CD8-positive, alpha-beta memory T cell (primary cell): ENCODE measurements around the gene HCAR1. TPM values are rescaled to one million over a fixed set of nuclear protein-coding genes. Genes with fewer than 3 reads are reported as not detected.
"Not testable (repeated sequence)": the region's sequence is repeated elsewhere in the genome, so short reads cannot be mapped to it uniquely, and the experiment has no call there.

ENCODE experiments used
- CTCF ChIA-PET: fragments of 350-600 bp; sonication (Branson Sonifier 250); formaldehyde crosslinking; loops from one replicate; lab custom pipeline; 2021; ENCODE audit warnings: antibody characterized with exemption; lab: Charles Lee
- POLR2A ChIA-PET: fragments of 350-600 bp; sonication (Branson Sonifier 250); formaldehyde crosslinking; loops from one replicate; lab custom pipeline; 2021; ENCODE audit warnings: antibody characterized with exemption; lab: Charles Lee
- DNase-seq, 5 donors: peaks; one replicate each; pipeline versions ENCODE4 v3.0.0 to v3.0.0-alpha.2; 2020 to 2022; ENCODE audit warnings: mixed read lengths in 1 of 5
- H3K27ac ChIP-seq: one replicate; pipeline ENCODE4 v1.7.0; 2013; ENCODE audit warnings: low read depth, mild to moderate bottlenecking, low read length, moderate library complexity
- H3K27me3 ChIP-seq: 2 replicates; pipeline ENCODE4 v1.7.0; 2013; ENCODE audit warnings: low read length, mild to moderate bottlenecking; ENCODE audit not compliant: insufficient read depth, poor library complexity, severe bottlenecking
- H3K36me3 ChIP-seq: 2 replicates; pipeline ENCODE4 v1.7.0; 2013; ENCODE audit warnings: mild to moderate bottlenecking, low read length, moderate library complexity; ENCODE audit not compliant: insufficient read depth
- H3K4me1 ChIP-seq: 2 replicates; pipeline ENCODE4 v1.7.0; 2013; ENCODE audit warnings: mild to moderate bottlenecking, low read length, moderate library complexity; ENCODE audit not compliant: insufficient read depth
- H3K4me3 ChIP-seq: 2 replicates; pipeline ENCODE4 v1.7.0; 2013; ENCODE audit warnings: mild to moderate bottlenecking, low read length
- H3K9me3 ChIP-seq: 2 replicates; pipeline ENCODE4 v1.7.0; 2013; ENCODE audit warnings: mild to moderate bottlenecking, low read length
- H3K27ac Mint-ChIP-seq, 8 donors: one replicate each; pipeline ENCODE4 v1.8.0; 2020 to 2021; ENCODE audit warnings: mixed read lengths in 8 of 8, mild to moderate bottlenecking in 6 of 8, inconsistent platforms in 3 of 8, moderate library complexity in 3 of 8
- H3K27me3 Mint-ChIP-seq, 2 donors: one replicate each; pipeline ENCODE4 v1.8.0; 2020 to 2021; ENCODE audit warnings: mixed read lengths in 2 of 2, mild to moderate bottlenecking in 1 of 2, moderate library complexity in 1 of 2
- H3K36me3 Mint-ChIP-seq, 3 donors: one replicate each; pipeline ENCODE4 v1.8.0; 2020 to 2021; ENCODE audit warnings: mixed read lengths in 3 of 3, inconsistent platforms in 1 of 3, mild to moderate bottlenecking in 1 of 3
- H3K4me1 Mint-ChIP-seq, 3 donors: one replicate each; pipeline ENCODE4 v1.8.0; 2020 to 2021; ENCODE audit warnings: mixed read lengths in 3 of 3, inconsistent platforms in 1 of 3, mild to moderate bottlenecking in 1 of 3
- H3K4me3 Mint-ChIP-seq, 7 donors: one replicate each; pipeline ENCODE4 v1.8.0; 2020 to 2021; ENCODE audit warnings: mixed read lengths in 7 of 7, mild to moderate bottlenecking in 6 of 7, moderate library complexity in 4 of 7, inconsistent platforms in 2 of 7
- H3K9me3 Mint-ChIP-seq, 5 donors: one replicate each; pipeline ENCODE4 v1.8.0; 2020 to 2022; ENCODE audit warnings: mixed read lengths in 5 of 5, mild to moderate bottlenecking in 3 of 5, moderate library complexity in 2 of 5, inconsistent platforms in 1 of 5
- polyA plus RNA-seq: library from polyadenylated mRNA; unstranded; fragments of 300-500 nt; fragmentation: Illumina TruSeq; gene quantifications from one replicate; pipeline ENCODE4 v1.2.3, GENCODE V29; 2021
- total RNA-seq, 2 experiments: library from RNA; stranded (reverse); gene quantifications; one replicate each; pipeline ENCODE4 v1.2.3, GENCODE V29; 2021

Gene HCAR1
- total and polyA plus RNA-seq, 3 experiments from 2014 or later, result 0.13 to 0.16 TPM; not detected in 1

DNA sequence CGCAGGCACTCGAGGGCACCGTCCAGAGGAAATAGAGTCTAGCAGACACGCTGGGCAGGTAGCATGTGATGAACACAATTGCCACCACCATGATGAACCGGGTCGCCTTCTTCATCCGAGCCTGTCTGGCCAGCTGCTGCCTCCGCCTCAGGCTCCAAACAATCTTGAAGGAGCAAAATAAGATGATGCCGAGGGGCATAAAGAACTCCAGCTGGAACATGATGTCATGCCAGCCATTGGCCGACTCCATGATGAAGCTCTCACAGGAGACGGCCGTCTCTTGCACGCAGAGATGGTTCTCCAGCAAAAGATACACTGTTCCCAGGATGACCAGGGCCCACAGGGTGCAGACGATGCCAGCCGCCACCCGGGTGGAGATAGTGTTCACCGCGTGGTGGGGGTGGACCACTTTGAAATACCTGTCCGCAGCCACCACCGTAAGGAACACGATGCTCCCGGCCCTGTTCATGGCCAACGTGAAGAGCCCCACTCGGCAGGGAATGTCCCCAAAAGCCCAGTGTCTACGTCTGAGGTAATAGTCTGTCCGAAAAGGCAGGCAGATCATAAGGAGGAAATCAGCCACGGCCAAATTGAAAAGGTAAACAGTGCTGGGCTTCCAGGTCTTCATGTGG is 945 bp downstream of the HCAR1 start:
- Histone ChIP-seq H3K4me1 (peaks cover 12% of the 10 kb centered on the region), H3K9me3 (no peaks in the 10 kb centered on the region), H3K27ac (no peak overlapping the region), H3K36me3 (no peaks in the 10 kb centered on the region), H3K27me3 (no peaks in the 10 kb centered on the region), H3K4me3 (no peak overlapping the region)
- Mint-ChIP-seq H3K4me1 (peaks cover 2 to 16% (median 13%) of the 10 kb centered on the region in 3 donors), H3K27ac (no peak overlapping the region), H3K36me3 (peaks cover 0 to 9% (median 0%) of the 10 kb centered on the region in 3 donors), H3K9me3 (no peaks in the 10 kb centered on the region), H3K27me3 (peaks cover 17 to 34% of the 10 kb centered on the region in 2 donors), H3K4me3 (no peak overlapping the region)
- ChIA-PET POLR2A (no interaction called here), CTCF (no interaction called here)
- DNase-seq, result no peak

GRCh38 chr12:122726080-122726558 is 4.5 kb downstream of the HCAR1 start:
- peaks cover 0 to 9% (median 8%) of the 10 kb centered on the region in 3 donors for H3K4me1 Mint-ChIP-seq
- H3K27me3 ChIP-seq, result no peaks in the 10 kb centered on the region
- no peak for DNase-seq
- no peak overlapping the region for H3K4me3 Mint-ChIP-seq
- no peaks in the 10 kb centered on the region for H3K9me3 Mint-ChIP-seq
- no peaks in the 10 kb centered on the region for H3K9me3 ChIP-seq
- H3K36me3 ChIP-seq, result no peaks in the 10 kb centered on the region
- peaks cover 3% of the 10 kb centered on the region for H3K4me1 ChIP-seq
- peak overlapping the region in 1 of 8 donors; percentile 55 for H3K27ac Mint-ChIP-seq
- no peaks in the 10 kb centered on the region for H3K36me3 Mint-ChIP-seq
- H3K27ac ChIP-seq, result peak overlapping the region; percentile 1
- ChIA-PET CTCF (no interaction called here), POLR2A (no interaction called here)
- peaks cover 5 to 21% of the 10 kb centered on the region in 2 donors for H3K27me3 Mint-ChIP-seq
- no peak overlapping the region for H3K4me3 ChIP-seq

DNA sequence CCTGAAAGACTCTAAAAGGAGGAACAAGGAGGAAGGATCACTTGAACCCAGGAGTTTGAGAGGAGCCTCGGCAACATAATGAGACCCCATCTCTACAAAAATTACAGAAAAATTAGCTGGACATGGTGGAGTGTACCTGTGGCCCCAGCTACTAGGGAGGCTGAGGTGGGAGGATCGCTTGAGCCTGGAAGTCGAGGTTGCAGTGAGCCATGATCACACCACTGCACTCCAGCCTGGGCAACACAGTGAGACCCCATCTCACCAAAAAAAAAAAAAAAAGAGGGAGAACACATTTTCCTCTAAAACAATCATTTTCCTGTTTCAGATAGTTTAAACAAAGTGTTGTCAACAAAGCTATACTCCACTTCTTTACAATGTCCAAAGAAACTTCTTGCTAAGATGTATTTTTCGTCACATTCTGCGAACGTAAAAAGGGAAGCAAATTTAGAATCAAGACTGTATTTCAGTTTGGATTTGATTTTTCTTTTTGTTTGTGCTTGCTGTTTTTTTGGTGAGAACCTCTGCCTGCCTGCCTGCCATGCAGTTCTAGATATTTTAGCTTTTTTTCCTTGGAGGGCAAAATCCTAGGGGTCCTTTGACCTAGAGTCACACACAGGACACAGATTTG is 5.1 kb downstream of the HCAR1 start:
- no peak for DNase-seq
- peak overlapping the region in 1 of 8 donors; percentile 55 for H3K27ac Mint-ChIP-seq
- CTCF ChIA-PET, result no interaction called here
- no peaks in the 10 kb centered on the region for H3K27me3 ChIP-seq
- H3K27me3 Mint-ChIP-seq, result peaks cover 3 to 19% of the 10 kb centered on the region in 2 donors
- no peaks in the 10 kb centered on the region for H3K36me3 Mint-ChIP-seq
- H3K4me1 Mint-ChIP-seq, result peaks cover 0 to 9% (median 8%) of the 10 kb centered on the region in 3 donors
- H3K4me3 ChIP-seq, result no peak overlapping the region
- H3K9me3 Mint-ChIP-seq, result no peaks in the 10 kb centered on the region
- H3K4me3 Mint-ChIP-seq, result no peak overlapping the region
- H3K27ac ChIP-seq, result peak overlapping the region; percentile 1
- POLR2A ChIA-PET, result interaction anchor here (0.6 kb wide), 1 partner anchor 194 kb away, joined by 5 read pairs; no protein-coding TSS in a partner anchor
- H3K4me1 ChIP-seq, result peaks cover 3% of the 10 kb centered on the region
- no peaks in the 10 kb centered on the region for H3K36me3 ChIP-seq
- no peaks in the 10 kb centered on the region for H3K9me3 ChIP-seq

- H3K36me3 Mint-ChIP-seq, result no peaks in the 10 kb centered on the region
- no peaks in the 10 kb centered on the region for H3K27me3 ChIP-seq
- no peak for DNase-seq
- ChIA-PET POLR2A (no interaction called here), CTCF (no interaction called here)
- no peak overlapping the region for H3K27ac Mint-ChIP-seq
- H3K4me1 ChIP-seq, result peaks cover 3% of the 10 kb centered on the region
- H3K36me3 ChIP-seq, result no peaks in the 10 kb centered on the region
- peaks cover 3 to 17% of the 10 kb centered on the region in 2 donors for H3K27me3 Mint-ChIP-seq
- H3K4me3 ChIP-seq, result no peak overlapping the region
- H3K27ac ChIP-seq, result no peak overlapping the region
- no peaks in the 10 kb centered on the region for H3K9me3 ChIP-seq
- H3K4me3 Mint-ChIP-seq, result no peak overlapping the region
- peaks cover 0 to 9% (median 8%) of the 10 kb centered on the region in 3 donors for H3K4me1 Mint-ChIP-seq
- H3K9me3 Mint-ChIP-seq, result no peaks in the 10 kb centered on the region
Measured at GRCh38 chr12:122724641-122725243, 5.9 kb downstream of the HCAR1 start.

DNA sequence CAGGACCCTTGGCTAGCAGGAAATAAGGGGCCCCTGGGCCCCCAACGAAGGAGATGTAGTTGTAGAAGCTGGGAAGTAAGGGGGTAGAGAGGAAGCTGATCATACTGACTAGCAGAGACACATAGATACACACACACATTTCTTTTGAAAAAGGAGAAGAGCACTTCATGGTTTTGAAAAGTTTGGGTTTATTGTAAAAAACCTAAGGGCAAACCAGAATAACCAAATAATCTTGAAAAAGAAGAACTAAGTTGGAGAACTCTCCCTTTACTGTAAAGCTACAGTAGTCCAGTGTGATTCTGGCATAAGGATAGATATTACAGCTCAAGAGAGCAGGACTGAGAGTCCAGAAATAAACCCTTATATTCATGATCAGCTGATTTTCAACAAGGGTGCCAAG is 8.3 kb downstream of the HCAR1 start:
- CTCF ChIA-PET, result no interaction called here
- no peaks in the 10 kb centered on the region for H3K36me3 ChIP-seq
- no peak for DNase-seq
- H3K27ac ChIP-seq, result no peak overlapping the region
- Mint-ChIP-seq H3K9me3 (no peaks in the 10 kb centered on the region), H3K4me3 (no peak overlapping the region), H3K27me3 (peaks cover 2 to 9% of the 10 kb centered on the region in 2 donors), H3K27ac (no peak overlapping the region), H3K36me3 (no peaks in the 10 kb centered on the region), H3K4me1 (peaks cover 0 to 9% (median 8%) of the 10 kb centered on the region in 3 donors)
- H3K9me3 ChIP-seq, result no peaks in the 10 kb centered on the region
- peaks cover 3% of the 10 kb centered on the region for H3K4me1 ChIP-seq
- no peaks in the 10 kb centered on the region for H3K27me3 ChIP-seq
- no peak overlapping the region for H3K4me3 ChIP-seq
- POLR2A ChIA-PET, result no interaction called here

GRCh38 chr12:122721057-122721545 is 9.5 kb downstream of the HCAR1 start:
- Mint-ChIP-seq H3K27me3 (peaks cover 2 to 9% of the 10 kb centered on the region in 2 donors), H3K27ac (no peak overlapping the region), H3K36me3 (no peaks in the 10 kb centered on the region), H3K4me1 (peaks cover 0 to 5% (median 5%) of the 10 kb centered on the region in 3 donors), H3K4me3 (no peak overlapping the region), H3K9me3 (no peaks in the 10 kb centered on the region)
- DNase-seq, result no peak
- H3K27me3 ChIP-seq, result no peaks in the 10 kb centered on the region
- no peak overlapping the region for H3K4me3 ChIP-seq
- no peaks in the 10 kb centered on the region for H3K9me3 ChIP-seq
- ChIA-PET POLR2A (no interaction called here), CTCF (no interaction called here)
- peaks cover 3% of the 10 kb centered on the region for H3K4me1 ChIP-seq
- H3K36me3 ChIP-seq, result no peaks in the 10 kb centered on the region
- no peak overlapping the region for H3K27ac ChIP-seq

DNA sequence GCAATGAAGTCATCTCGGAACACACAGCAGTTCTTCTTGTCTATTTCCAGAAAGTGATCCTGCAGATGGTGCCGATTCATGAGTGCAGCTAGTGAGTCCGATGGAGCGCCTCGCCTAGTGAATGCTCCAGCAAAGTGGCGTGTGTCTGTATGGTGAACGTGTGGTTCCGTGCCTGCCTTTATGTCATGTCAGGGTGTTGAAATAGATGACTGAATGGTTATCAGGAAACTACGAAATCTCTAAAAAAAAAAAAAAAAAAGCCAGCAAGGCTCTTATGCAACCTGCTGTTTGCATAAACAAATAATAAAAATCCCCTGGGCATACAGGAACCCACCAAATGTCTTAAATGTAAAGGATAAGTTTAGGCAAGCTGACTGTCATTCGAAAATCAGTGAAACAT is 14.0 kb downstream of the HCAR1 start, which contains the start of gene HCAR3:
Gene HCAR3 (minus strand): TSS at position 154 of the 400 bp plus-strand sequence. CDS start 74 bp downstream, at position 80.
- POLR2A ChIA-PET, DNase-seq, H3K27me3 ChIP-seq, H3K4me3 ChIP-seq, H3K4me1 ChIP-seq, H3K36me3 ChIP-seq, H3K4me1 Mint-ChIP-seq, H3K27ac Mint-ChIP-seq, H3K27ac ChIP-seq, H3K27me3 Mint-ChIP-seq, H3K9me3 ChIP-seq, H3K9me3 Mint-ChIP-seq, CTCF ChIA-PET, H3K4me3 Mint-ChIP-seq, H3K36me3 Mint-ChIP-seq: not testable (repeated sequence)

- H3K9me3 Mint-ChIP-seq, CTCF ChIA-PET: not testable (repeated sequence)
Measured at GRCh38 chr12:122715211-122715610, 15.4 kb downstream of the HCAR1 start.

More at GRCh38 chr12:122715211-122715610, 15.4 kb downstream of the HCAR1 start:
- not testable (repeated sequence) for H3K36me3 Mint-ChIP-seq, H3K9me3 ChIP-seq, DNase-seq, H3K36me3 ChIP-seq, H3K4me3 Mint-ChIP-seq, H3K27me3 Mint-ChIP-seq, H3K4me1 ChIP-seq, H3K27me3 ChIP-seq, H3K4me3 ChIP-seq, H3K27ac ChIP-seq, H3K4me1 Mint-ChIP-seq, H3K27ac Mint-ChIP-seq
- POLR2A ChIA-PET, result interaction anchor here (0.7 kb wide), 1 partner anchor 58 kb away, joined by 3 read pairs; no protein-coding TSS in a partner anchor
